ENCODE measurements around the gene IFI35.

Gene IFI35

GRCh38 chr17:43020030-43020621 lies 13.5 kb downstream of the IFI35 start:
- DNase-seq: no peak
- no peak overlapping the region for H2BK5ac ChIP-seq (ENCODE audit: low read depth, low read length, poor library complexity, severe bottlenecking)
- H3K36me3 ChIP-seq (ENCODE audit: control insufficient read depth in 1 of 2, insufficient read depth in 2 of 2, low read depth in 1 of 2, low read length in 2 of 2): peaks cover 37 to 49% of the 10 kb centered on the region in 2 experiments
- peaks cover 27% of the 10 kb centered on the region for H3K4me1 ChIP-seq (ENCODE audit: control insufficient read depth, insufficient read depth, low read depth, low read length)
- H3K4ac ChIP-seq (ENCODE audit: low read depth in 1 of 2, low read length in 2 of 2): peak overlapping the region in 1 of 2 experiments; percentile 20
- H3K23ac ChIP-seq (ENCODE audit: low read length in 2 of 2): peak overlapping the region in 1 of 2 experiments; percentile 60
- H3K27me3 ChIP-seq (ENCODE audit: control insufficient read depth in 1 of 2, insufficient read depth in 1 of 2, low read length in 2 of 2): no peaks in the 10 kb centered on the region
- no peak overlapping the region for H2AFZ ChIP-seq (ENCODE audit: low read depth, low read length)
- H3K9ac ChIP-seq (ENCODE audit: low read length): peak overlapping the region; percentile 96
- H3K18ac ChIP-seq (ENCODE audit: low read depth in 1 of 2, low read length in 2 of 2): peak overlapping the region; percentile 44 to 77
- peak overlapping the region; percentile 8 for H4K8ac ChIP-seq (ENCODE audit: low read length)
- peak overlapping the region; percentile 65 for H2BK15ac ChIP-seq (ENCODE audit: low read depth, poor library complexity, severe bottlenecking)
- no peak overlapping the region for H3K27ac ChIP-seq (ENCODE audit: low read length, poor library complexity, severe bottlenecking)
- no peak overlapping the region for H3K14ac ChIP-seq (ENCODE audit: low read length in 2 of 2)
- H3K4me3 ChIP-seq (ENCODE audit: insufficient read depth in 1 of 2, low read depth in 1 of 2, low read length in 2 of 2): peak overlapping the region in 1 of 2 experiments; percentile 99
- peak overlapping the region; percentile 31 for H3K4me2 ChIP-seq (ENCODE audit: low read length, poor library complexity, severe bottlenecking)
- peak overlapping the region in 1 of 2 experiments; percentile 43 for H2BK12ac ChIP-seq (ENCODE audit: low read length in 2 of 2)
- H2BK120ac ChIP-seq (ENCODE audit: low read depth, low read length): no peak overlapping the region
- no peaks in the 10 kb centered on the region for H3K9me3 ChIP-seq (ENCODE audit: control insufficient read depth, low read length)
- WGBS: 40% methylated on average over 3 of the region's 6 CpGs
- peak overlapping the region; percentile 33 for H2AK5ac ChIP-seq (ENCODE audit: low read length, severe bottlenecking)
- peak overlapping the region; percentile 18 for H4K91ac ChIP-seq (ENCODE audit: low read length)
- peaks cover 19% of the 10 kb centered on the region for H3K79me1 ChIP-seq (replicated peaks; ENCODE audit: low read length, poor library complexity, severe bottlenecking)

GRCh38 chr17:43020789-43021740 lies 14.5 kb downstream of the IFI35 start:
- Histone ChIP-seq H4K91ac (ENCODE audit: low read length) (peak overlapping the region; percentile 99), H3K9me3 (ENCODE audit: control insufficient read depth, low read length) (no peaks in the 10 kb centered on the region), H4K8ac (ENCODE audit: low read length) (peak overlapping the region; percentile 94), H3K36me3 (ENCODE audit: control insufficient read depth in 1 of 2, insufficient read depth in 2 of 2, low read depth in 1 of 2, low read length in 2 of 2) (peaks cover 27 to 40% of the 10 kb centered on the region in 2 experiments), H3K14ac (ENCODE audit: low read length in 2 of 2) (peak overlapping the region in 1 of 2 experiments; percentile 99), H2BK15ac (ENCODE audit: low read depth, poor library complexity, severe bottlenecking) (no peak overlapping the region), H3K9ac (ENCODE audit: low read length) (peak overlapping the region; percentile 96), H3K23ac (ENCODE audit: low read length in 2 of 2) (no peak overlapping the region), H3K4ac (ENCODE audit: low read depth in 1 of 2, low read length in 2 of 2) (peak overlapping the region; percentile 64 to 79), H2AK5ac (ENCODE audit: low read length, severe bottlenecking) (no peak overlapping the region), H2BK12ac (ENCODE audit: low read length in 2 of 2) (peak overlapping the region in 1 of 2 experiments; percentile 60), H3K4me2 (ENCODE audit: low read length, poor library complexity, severe bottlenecking) (peak overlapping the region; percentile 77), H2AFZ (ENCODE audit: low read depth, low read length) (peak overlapping the region; percentile 43), H2BK5ac (ENCODE audit: low read depth, low read length, poor library complexity, severe bottlenecking) (no peak overlapping the region), H3K4me3 (ENCODE audit: insufficient read depth in 1 of 2, low read depth in 1 of 2, low read length in 2 of 2) (peak overlapping the region; percentile 95 to 99), H2BK120ac (ENCODE audit: low read depth, low read length) (peak overlapping the region; percentile 96), H3K79me1 (replicated peaks; ENCODE audit: low read length, poor library complexity, severe bottlenecking) (peaks cover 15% of the 10 kb centered on the region), H3K18ac (ENCODE audit: low read depth in 1 of 2, low read length in 2 of 2) (peak overlapping the region; percentile 98 to 99), H3K4me1 (ENCODE audit: control insufficient read depth, insufficient read depth, low read depth, low read length) (peaks cover 24% of the 10 kb centered on the region), H3K27me3 (ENCODE audit: control insufficient read depth in 1 of 2, insufficient read depth in 1 of 2, low read length in 2 of 2) (no peaks in the 10 kb centered on the region), H3K27ac (ENCODE audit: low read length, poor library complexity, severe bottlenecking) (peak overlapping the region; percentile 36)
- DNase-seq: peak; percentile 91
- WGBS: 19% methylated on average over 7 of the region's 40 CpGs

DNA sequence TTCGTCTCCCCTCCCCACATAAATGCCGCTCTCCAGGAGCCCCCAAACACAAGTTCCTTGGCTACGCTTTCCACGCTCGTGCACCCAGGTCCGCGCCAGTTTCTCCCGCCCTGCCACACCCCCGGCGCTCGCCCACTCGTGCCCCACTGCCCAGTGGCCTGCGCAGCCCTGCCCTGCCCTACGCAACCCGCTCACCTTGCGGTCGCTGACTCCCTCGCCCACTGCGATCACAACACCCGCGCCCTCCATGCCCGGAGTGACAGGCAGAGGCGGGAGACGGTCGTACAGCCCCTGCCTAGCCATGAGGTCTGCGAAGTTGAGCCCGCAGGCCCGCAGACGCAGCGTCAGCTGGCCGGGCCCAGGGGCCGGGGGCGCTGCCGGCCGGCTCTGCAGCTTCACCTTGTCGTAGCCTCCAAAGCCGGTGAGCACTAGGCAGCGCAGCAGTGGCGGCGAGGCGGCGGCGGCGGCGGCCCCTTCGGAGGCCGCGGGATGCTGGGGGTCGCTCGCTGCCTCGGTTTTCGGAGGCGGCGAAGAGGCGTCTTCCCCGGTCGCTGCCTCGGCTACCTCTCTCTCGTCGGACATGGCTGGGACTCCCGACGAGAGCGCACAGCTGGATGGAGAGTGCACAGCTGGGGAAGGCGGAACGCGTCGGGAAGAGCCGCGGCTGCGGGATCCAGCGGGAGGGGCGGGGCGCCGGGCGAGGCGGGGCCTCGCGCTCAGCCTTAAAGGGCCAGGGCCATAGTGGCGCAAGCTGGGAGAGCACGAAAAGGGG lies 15.3 kb downstream of the IFI35 start, which contains the start of gene VAT1:
Gene VAT1 (minus strand): TSS at position 645 of the 772 bp plus-strand sequence. CDS start 63 bp downstream, at position 582.
- Histone ChIP-seq H3K36me3 (ENCODE audit: control insufficient read depth in 1 of 2, insufficient read depth in 2 of 2, low read depth in 1 of 2, low read length in 2 of 2) (peaks cover 20 to 31% of the 10 kb centered on the region in 2 experiments), H3K23ac (ENCODE audit: low read length in 2 of 2) (peak within 1 kb of the TSS; percentile 37 to 96), H3K4ac (ENCODE audit: low read depth in 1 of 2, low read length in 2 of 2) (peak within 1 kb of the TSS; percentile 79), H3K9me3 (ENCODE audit: control insufficient read depth, low read length) (no peaks in the 10 kb centered on the region), H2AFZ (ENCODE audit: low read depth, low read length) (peak within 1 kb of the TSS; percentile 43), H3K4me3 (ENCODE audit: insufficient read depth in 1 of 2, low read depth in 1 of 2, low read length in 2 of 2) (peak within 1 kb of the TSS; percentile 95 to 99), H3K4me2 (ENCODE audit: low read length, poor library complexity, severe bottlenecking) (peak within 1 kb of the TSS; percentile 77), H3K14ac (ENCODE audit: low read length in 2 of 2) (peak within 1 kb of the TSS; percentile 25 to 99), H2BK5ac (ENCODE audit: low read depth, low read length, poor library complexity, severe bottlenecking) (no peak within 1 kb of the TSS), H4K8ac (ENCODE audit: low read length) (peak within 1 kb of the TSS; percentile 94), H2BK15ac (ENCODE audit: low read depth, poor library complexity, severe bottlenecking) (peak within 1 kb of the TSS; percentile 57), H2BK120ac (ENCODE audit: low read depth, low read length) (peak within 1 kb of the TSS; percentile 96), H3K18ac (ENCODE audit: low read depth in 1 of 2, low read length in 2 of 2) (peak within 1 kb of the TSS; percentile 98 to 99), H2AK5ac (ENCODE audit: low read length, severe bottlenecking) (no peak within 1 kb of the TSS), H2BK12ac (ENCODE audit: low read length in 2 of 2) (peak within 1 kb of the TSS in 1 of 2 experiments; percentile 60), H3K27ac (ENCODE audit: low read length, poor library complexity, severe bottlenecking) (peak within 1 kb of the TSS; percentile 41), H3K79me1 (replicated peaks; ENCODE audit: low read length, poor library complexity, severe bottlenecking) (peaks cover 10% of the 10 kb centered on the region), H3K4me1 (ENCODE audit: control insufficient read depth, insufficient read depth, low read depth, low read length) (peaks cover 24% of the 10 kb centered on the region), H3K9ac (ENCODE audit: low read length) (peak within 1 kb of the TSS; percentile 96), H4K91ac (ENCODE audit: low read length) (peak within 1 kb of the TSS; percentile 99), H3K27me3 (ENCODE audit: control insufficient read depth in 1 of 2, insufficient read depth in 1 of 2, low read length in 2 of 2) (no peaks in the 10 kb centered on the region)
- under 1% methylated on average over 71 of the region's 80 CpGs for WGBS
- peak; percentile 86 for DNase-seq

Data from mesenchymal stem cell (in vitro differentiated cells and primary cell).